ENCODE measurements around the gene MCF2L.
"Not testable (repeated sequence)": the region's sequence is repeated elsewhere in the genome, so short reads cannot be mapped to it uniquely, and the experiment has no call there.

MCF2L gene

GRCh38 chr13:113020323-113021080 is 51.5 kb downstream of the MCF2L start:
- no peak for DNase-seq

- DNase-seq = no peak
Measured at GRCh38 chr13:113021391-113021790, 52.4 kb downstream of the MCF2L start.

GRCh38 chr13:113021811-113022210 is 52.8 kb downstream of the MCF2L start:
- DNase-seq = no peak

GRCh38 chr13:113022391-113022744 is 53.4 kb downstream of the MCF2L start:
- no peak for DNase-seq

- no peak for DNase-seq
Measured at GRCh38 chr13:113022745-113023574, 53.9 kb downstream of the MCF2L start.

GRCh38 chr13:113023694-113024430 is 54.8 kb downstream of the MCF2L start:
- no peak for DNase-seq

- no peak for DNase-seq
Measured at GRCh38 chr13:113024466-113024865, 55.5 kb downstream of the MCF2L start.

GRCh38 chr13:113026391-113026910 is 57.4 kb downstream of the MCF2L start:
- no peak for DNase-seq

- no peak for DNase-seq
Measured at GRCh38 chr13:113027095-113027494, 58.1 kb downstream of the MCF2L start.

- no peak for DNase-seq
Measured at GRCh38 chr13:113027566-113027965, 58.6 kb downstream of the MCF2L start.

- no peak for DNase-seq
Measured at GRCh38 chr13:113028336-113029060, 59.5 kb downstream of the MCF2L start.

GRCh38 chr13:113029061-113029445 is 60.0 kb downstream of the MCF2L start:
- DNase-seq = no peak

- no peak for DNase-seq
Measured at GRCh38 chr13:113029487-113030258, 60.7 kb downstream of the MCF2L start.

GRCh38 chr13:113030259-113030640 is 61.2 kb downstream of the MCF2L start:
- DNase-seq = not testable (repeated sequence)

- DNase-seq = no peak
Measured at GRCh38 chr13:113031465-113031864, 62.5 kb downstream of the MCF2L start.

GRCh38 chr13:113032291-113032690 is 63.3 kb downstream of the MCF2L start:
- no peak for DNase-seq

- no peak for DNase-seq
Measured at GRCh38 chr13:113033054-113033850, 64.2 kb downstream of the MCF2L start.

- DNase-seq = no peak
Measured at GRCh38 chr13:113034451-113035212, 65.6 kb downstream of the MCF2L start.

- no peak for DNase-seq
Measured at GRCh38 chr13:113035213-113035800, 66.3 kb downstream of the MCF2L start.

GRCh38 chr13:113036401-113036800 is 67.4 kb downstream of the MCF2L start:
- no peak for DNase-seq

All from DMS 273 treated with DMSO at 0.1 percent for 48 hours (cell line).